HG03108 (cell line): ENCODE measurements around the gene PRKAG3.

ENCODE experiments used
- ATAC-seq: cut with Tn5 transposase; IDR thresholded peaks from one replicate; pipeline ENCODE4 v1.9.1; 2021; ENCODE audit warnings: moderate library complexity; ENCODE audit not compliant: unreplicated experiment

The PRKAG3 gene

GRCh38 chr2:218831378-218831990 is at the start of gene PRKAG3:
Gene PRKAG3 (minus strand): TSS chr2:218831803.
- ATAC-seq, result no peak

GRCh38 chr2:218880859-218881594 is 49.4 kb upstream of the PRKAG3 start:
- no peak for ATAC-seq

GRCh38 chr2:218880102-218880858 is 48.7 kb upstream of the PRKAG3 start, which contains the start of gene WNT10A:
Gene WNT10A (plus strand): TSS chr2:218880852. CDS start chr2:218880996, 144 bp downstream.
- peak; percentile 64 for ATAC-seq

DNA sequence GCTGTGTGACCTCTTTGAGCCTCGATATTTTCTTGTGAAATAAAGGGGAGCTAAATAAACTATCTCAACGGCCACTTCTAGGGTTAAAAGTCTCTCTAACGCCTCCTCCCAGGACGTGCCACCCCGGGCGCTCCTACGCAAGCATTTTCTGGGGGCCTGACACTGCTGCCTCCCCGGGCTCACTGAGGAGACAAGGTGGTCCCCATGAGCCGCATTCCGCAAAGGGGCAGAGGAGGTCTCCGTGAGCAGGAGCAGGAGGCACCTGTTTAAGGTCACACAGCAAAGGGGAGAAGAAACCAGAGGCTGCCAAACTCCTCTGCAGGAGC is 48.1 kb upstream of the PRKAG3 start:
- ATAC-seq, result no peak

DNA sequence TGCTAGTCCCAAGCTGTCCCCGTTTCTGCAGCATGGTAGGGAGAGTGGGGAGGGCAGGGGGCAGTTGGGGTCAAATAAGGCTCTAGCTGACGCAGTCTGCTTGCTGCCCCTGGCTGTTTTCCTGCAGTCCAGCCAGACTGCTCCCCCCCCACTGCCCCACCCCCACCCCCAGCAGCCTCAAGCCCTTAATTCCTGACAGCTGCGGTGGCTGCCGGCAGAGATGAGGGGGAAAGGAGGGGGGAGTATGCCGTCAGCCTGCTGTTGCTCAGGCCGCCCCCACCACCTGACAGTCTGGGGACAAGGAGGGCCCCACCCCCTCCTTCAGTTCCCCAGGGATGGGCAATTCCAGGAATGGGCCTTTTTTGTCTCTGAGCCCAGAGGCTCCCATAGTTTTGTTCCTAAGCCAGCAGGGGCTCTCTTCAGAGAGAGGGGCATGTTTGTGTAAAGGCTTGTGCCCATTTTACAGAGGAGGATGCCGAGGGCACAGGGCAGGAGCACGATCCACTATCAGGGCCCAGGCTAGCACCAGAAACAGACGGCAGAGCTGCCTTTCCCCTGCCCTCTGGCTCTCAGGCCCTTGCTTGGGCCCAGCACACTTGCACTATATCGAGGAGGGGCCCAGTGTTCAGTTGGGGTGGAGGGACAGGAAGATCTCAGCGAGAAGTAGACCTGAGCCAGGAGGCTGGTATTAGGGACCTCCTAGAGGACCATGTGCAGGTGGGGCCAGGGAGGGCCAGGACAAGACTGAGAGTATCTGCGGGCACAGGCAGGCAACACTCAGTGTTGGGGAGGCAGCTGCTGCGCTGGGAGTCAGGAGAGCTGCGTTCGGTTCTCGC is 47.5 kb upstream of the PRKAG3 start:
- no peak for ATAC-seq

- no peak for ATAC-seq
Observed at GRCh38 chr2:218878486-218878885, 46.9 kb upstream of the PRKAG3 start.

- ATAC-seq, result no peak
Observed at GRCh38 chr2:218877891-218878290, 46.3 kb upstream of the PRKAG3 start.

GRCh38 chr2:218877331-218877730 is 45.7 kb upstream of the PRKAG3 start:
- ATAC-seq, result no peak

- no peak for ATAC-seq
Observed at GRCh38 chr2:218876562-218877219, 45.1 kb upstream of the PRKAG3 start.

DNA sequence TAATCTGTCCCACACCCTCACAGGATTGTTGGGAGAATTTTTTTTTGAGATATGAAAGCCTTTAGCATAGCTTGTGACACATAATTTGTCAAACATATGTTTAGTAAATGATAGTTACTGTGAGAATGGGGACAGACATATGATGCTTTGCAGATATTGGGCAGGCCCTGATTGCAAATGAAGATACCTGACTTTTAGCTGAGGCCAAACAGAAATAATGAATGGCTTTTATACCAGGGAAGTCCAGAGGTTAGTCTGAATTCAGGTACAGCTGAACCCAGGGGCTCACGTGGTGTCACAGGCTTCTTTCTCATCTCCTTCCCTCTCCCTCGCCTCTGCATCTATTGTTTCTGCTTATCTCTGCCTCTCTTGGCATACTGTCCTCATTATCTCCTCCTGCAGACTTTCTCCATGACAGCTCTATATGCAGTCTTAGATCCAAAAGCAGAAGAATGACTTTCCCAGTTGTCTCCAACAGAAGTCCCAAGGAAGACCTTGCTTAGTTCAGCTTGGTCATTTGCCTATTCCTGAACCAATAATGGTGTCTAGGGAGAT is 44.2 kb upstream of the PRKAG3 start:
- no peak for ATAC-seq

DNA sequence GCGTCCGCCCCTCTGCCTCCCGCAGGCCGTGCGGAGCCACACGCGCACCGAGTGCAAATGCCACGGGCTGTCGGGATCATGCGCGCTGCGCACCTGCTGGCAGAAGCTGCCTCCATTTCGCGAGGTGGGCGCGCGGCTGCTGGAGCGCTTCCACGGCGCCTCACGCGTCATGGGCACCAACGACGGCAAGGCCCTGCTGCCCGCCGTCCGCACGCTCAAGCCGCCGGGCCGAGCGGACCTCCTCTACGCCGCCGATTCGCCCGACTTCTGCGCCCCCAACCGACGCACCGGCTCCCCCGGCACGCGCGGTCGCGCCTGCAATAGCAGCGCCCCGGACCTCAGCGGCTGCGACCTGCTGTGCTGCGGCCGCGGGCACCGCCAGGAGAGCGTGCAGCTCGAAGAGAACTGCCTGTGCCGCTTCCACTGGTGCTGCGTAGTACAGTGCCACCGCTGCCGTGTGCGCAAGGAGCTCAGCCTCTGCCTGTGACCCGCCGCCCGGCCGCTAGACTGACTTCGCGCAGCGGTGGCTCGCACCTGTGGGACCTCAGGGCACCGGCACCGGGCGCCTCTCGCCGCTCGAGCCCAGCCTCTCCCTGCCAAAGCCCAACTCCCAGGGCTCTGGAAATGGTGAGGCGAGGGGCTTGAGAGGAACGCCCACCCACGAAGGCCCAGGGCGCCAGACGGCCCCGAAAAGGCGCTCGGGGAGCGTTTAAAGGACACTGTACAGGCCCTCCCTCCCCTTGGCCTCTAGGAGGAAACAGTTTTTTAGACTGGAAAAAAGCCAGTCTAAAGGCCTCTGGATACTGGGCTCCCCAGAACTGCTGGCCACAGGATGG is 42.0 kb upstream of the PRKAG3 start:
- no peak for ATAC-seq

GRCh38 chr2:218872645-218873358 is 41.2 kb upstream of the PRKAG3 start:
- no peak for ATAC-seq

- peak; percentile 26 for ATAC-seq
Observed at GRCh38 chr2:218871345-218872302, 40.0 kb upstream of the PRKAG3 start.

- peak; percentile 37 for ATAC-seq
Observed at GRCh38 chr2:218870984-218871344, 39.4 kb upstream of the PRKAG3 start.

- no peak for ATAC-seq
Observed at GRCh38 chr2:218869064-218869463, 37.5 kb upstream of the PRKAG3 start.

- ATAC-seq, result no peak
Observed at GRCh38 chr2:218867900-218868299, 36.3 kb upstream of the PRKAG3 start.

DNA sequence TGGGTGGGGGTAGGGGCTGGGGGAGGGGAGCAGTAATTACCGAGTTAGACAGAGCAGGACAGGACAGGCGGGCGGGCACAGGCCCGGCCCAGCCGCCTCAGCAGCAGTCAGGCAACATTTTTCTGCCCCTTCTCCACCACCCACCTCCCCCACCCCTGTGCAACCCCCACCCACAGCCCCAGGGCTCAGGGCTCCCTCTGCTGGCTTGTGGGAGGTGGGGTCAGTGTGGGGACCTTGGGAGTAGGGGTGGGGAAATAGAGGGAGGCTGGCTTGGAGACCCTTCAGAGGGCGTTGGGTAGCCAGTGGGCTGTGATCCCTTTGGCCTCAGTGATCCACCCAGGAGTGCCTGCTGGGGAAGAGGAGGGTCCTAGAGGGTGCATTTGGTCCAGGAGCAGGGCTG is 34.4 kb upstream of the PRKAG3 start:
- ATAC-seq, result no peak

- ATAC-seq, result no peak
Observed at GRCh38 chr2:218865396-218865795, 33.8 kb upstream of the PRKAG3 start.
